GM19468 (cell line): ENCODE data around the gene MAX.
A peak's percentile ranks its signal among the peaks of the same experiment; 100 is the strongest.

Experiments
- ATAC-seq: cut with Tn5 transposase; IDR thresholded peaks from one replicate; pipeline ENCODE4 v1.9.1; 2021; ENCODE audit warnings: mild to moderate bottlenecking, moderate library complexity, moderate number of reproducible peaks; ENCODE audit not compliant: unreplicated experiment; ENCODE audit errors: extremely low read depth

Gene MAX

GRCh38 chr14:65102441-65103149, at the start of gene MAX:
MAX (minus strand) TSS chr14:65102517; CDS start chr14:65102339, 178 bp downstream.
- peak; percentile 74 for ATAC-seq

- ATAC-seq: no peak
Observed at GRCh38 chr14:65151609-65151956, 49.3 kb upstream of the MAX start.

- ATAC-seq: no peak
Observed at GRCh38 chr14:65150898-65151608, 48.7 kb upstream of the MAX start.

GRCh38 chr14:65149116-65149515, 46.8 kb upstream of the MAX start:
- ATAC-seq: no peak

GRCh38 chr14:65144170-65144569, 41.9 kb upstream of the MAX start:
- ATAC-seq: no peak

GRCh38 chr14:65142914-65143625, 40.8 kb upstream of the MAX start:
- ATAC-seq: no peak

GRCh38 chr14:65142429-65142828, 40.1 kb upstream of the MAX start:
- ATAC-seq: no peak

GRCh38 chr14:65141523-65141922, 39.2 kb upstream of the MAX start:
- ATAC-seq: no peak

- no peak for ATAC-seq
Observed at GRCh38 chr14:65137648-65138307, 35.5 kb upstream of the MAX start.

- ATAC-seq: no peak
Observed at GRCh38 chr14:65134651-65135579, 32.6 kb upstream of the MAX start.

GRCh38 chr14:65132855-65133254, 30.5 kb upstream of the MAX start:
- ATAC-seq: no peak

GRCh38 chr14:65131301-65131701, 29.0 kb upstream of the MAX start:
- no peak for ATAC-seq

- no peak for ATAC-seq
Observed at GRCh38 chr14:65128096-65128495, 25.8 kb upstream of the MAX start.

GRCh38 chr14:65117769-65118745, 15.7 kb upstream of the MAX start:
- ATAC-seq: no peak

- no peak for ATAC-seq
Observed at GRCh38 chr14:65115615-65116014, 13.3 kb upstream of the MAX start.

GRCh38 chr14:65110525-65110924, 8.2 kb upstream of the MAX start:
- ATAC-seq: no peak

- no peak for ATAC-seq
Observed at GRCh38 chr14:65109357-65109756, 7.0 kb upstream of the MAX start.

- ATAC-seq: no peak
Observed at GRCh38 chr14:65107200-65107599, 4.9 kb upstream of the MAX start.

GRCh38 chr14:65106736-65107135, 4.4 kb upstream of the MAX start:
- ATAC-seq: no peak
